Measurements from ENCODE around the gene MCU. TPM values are rescaled to one million over a fixed set of nuclear protein-coding genes. Genes with fewer than 3 reads are reported as not detected.

Gene MCU
- total and polyA plus RNA-seq, 2 of the 8 experiments (the other 6 are each of a cell fraction or from before 2014, with no cell fraction given): 51.6 to 62.2 TPM

- peak overlapping the region; percentile 79; the same call in 1 of the 2 replicates for H3K27ac ChIP-seq (ENCODE audit: low read depth, low read length)
- peaks cover 17 to 39% (median 29%) of the 10 kb centered on the region in 4 experiments for H3K4me1 ChIP-seq (replicated peaks in 1 of 4; ENCODE audit: control insufficient read depth in 3 of 4, insufficient read depth in 4 of 4, low read length in 3 of 4)
- no peaks in the 10 kb centered on the region for H3K36me3 ChIP-seq (ENCODE audit: control insufficient read depth in 2 of 4, insufficient read depth in 4 of 4, low read length in 3 of 4)
- H3K27me3 ChIP-seq (replicated peaks in 1 of 4; ENCODE audit: control insufficient read depth in 3 of 4, extremely low read depth in 1 of 4, insufficient read depth in 3 of 4, low read length in 3 of 4): no peaks in the 10 kb centered on the region
- H2AFZ ChIP-seq (ENCODE audit: low read length): no peak overlapping the region
- H3K79me1 ChIP-seq (ENCODE audit: low read depth, low read length): peaks cover 2% of the 10 kb centered on the region; the same call in 1 of the 2 replicates
- FAIRE-seq (peak; percentile 55), DNase-seq (ENCODE audit: low read depth in 1 of 2, low spot score in 2 of 2) (peak in 1 of 2 experiments; percentile 19)
- H3K9ac ChIP-seq (replicated peaks in 1 of 4; ENCODE audit: extremely low read depth in 1 of 4, low read depth in 3 of 4, low read length in 3 of 4): peak overlapping the region in 2 of 4 experiments; percentile 13 to 31; a peak in 1 of 7 replicates
- peak overlapping the region in 2 of 4 experiments; percentile 3 to 46; a peak in 2 of 8 replicates for H3K4me3 ChIP-seq (ENCODE audit: extremely low read depth in 1 of 4, insufficient read depth in 2 of 4, low read depth in 3 of 4, low read length in 4 of 4)
- peak overlapping the region; percentile 79 for H2BK5ac ChIP-seq (ENCODE audit: low read depth, low read length)
- WGBS, 2 experiments (ENCODE audit: extremely low coverage in 1 of 2, insufficient coverage in 1 of 2, insufficient read length in 1 of 2, insufficient replicate concordance in 2 of 2, low coverage in 1 of 2, low lambda C conversion rate in 2 of 2, missing lambda C conversion rate in 1 of 2): 7% methylated on average over 7 of the region's 7 CpGs; no CpG with 5 or more reads in 1 of the 2 experiments
- H3K23me2 ChIP-seq (ENCODE audit: low read depth, low read length): no peaks in the 10 kb centered on the region
- no peak overlapping the region; the same call in 1 of the 2 replicates for H3K18ac ChIP-seq (ENCODE audit: extremely low read depth, low read length)
- H2AK5ac ChIP-seq (ENCODE audit: low read depth, low read length): no peak overlapping the region
- TF ChIP-seq SP4 (IDR thresholded peaks at IDR 0.05; ENCODE audit: low read length) (no peak), ASH2L (IDR thresholded peaks at IDR 0.05; ENCODE audit: low read length) (peak; percentile 54), EP300 (IDR thresholded peaks at IDR 0.05; ENCODE audit: borderline replicate concordance in 1 of 2, low read depth in 2 of 2, low read length in 2 of 2) (no peak), ATF2 (IDR thresholded peaks at IDR 0.05; ENCODE audit: low read length) (peak; percentile 60; the same call in 1 of the 2 replicates), YY1 (IDR thresholded peaks at IDR 0.05; ENCODE audit: low read depth, low read length) (peak; percentile 87), BRCA1 (IDR thresholded peaks at IDR 0.05; ENCODE audit: low read depth, low read length) (no peak), EZH2 (IDR thresholded peaks at IDR 0.05; ENCODE audit: low read depth, low read length, severe bottlenecking) (no peak)
- peak overlapping the region; percentile 52 to 62 for H3K4me2 ChIP-seq (ENCODE audit: insufficient read depth in 1 of 2, low read depth in 2 of 2, low read length in 2 of 2)
- H3K23ac ChIP-seq (ENCODE audit: insufficient read length): no peak overlapping the region
- H3K56ac ChIP-seq (replicated peaks; ENCODE audit: insufficient read length, low read depth, low read length): no peak overlapping the region
- ChIA-PET CTCF (ENCODE audit: partially characterized antibody) (interaction anchor here (1.2 to 1.9 kb wide), 6 partner anchors 17 to 295 kb away, joined by 3 to 5 read pairs (median 4); no protein-coding TSS in a partner anchor), POLR2A (ENCODE audit: partially characterized antibody) (interaction anchor here (0.9 to 1.4 kb wide), 8 partner anchors 9 to 65 kb away, joined by 3 to 4 read pairs (median 3); partner anchors contain the start of gene MCU)
- no peak overlapping the region for H2BK20ac ChIP-seq (ENCODE audit: low read length)
- no peak overlapping the region for H3K14ac ChIP-seq (ENCODE audit: insufficient read length)
- H4K20me1 ChIP-seq (replicated peaks in 1 of 2; ENCODE audit: control insufficient read depth in 1 of 2, insufficient read depth in 2 of 2, low read length in 2 of 2): no peaks in the 10 kb centered on the region
- peak overlapping the region; percentile 56; the same call in 1 of the 2 replicates for H2BK12ac ChIP-seq (ENCODE audit: low read depth, low read length)
- H3K9me3 ChIP-seq (ENCODE audit: insufficient read depth in 2 of 2, low read depth in 1 of 2, low read length in 1 of 2): no peaks in the 10 kb centered on the region
- H3K79me2 ChIP-seq (ENCODE audit: control insufficient read depth in 1 of 2, insufficient read depth in 2 of 2, low read length in 2 of 2): peaks cover 0 to 61% of the 10 kb centered on the region in 2 experiments; a peak in 2 of 4 replicates
- H2BK120ac ChIP-seq (replicated peaks; ENCODE audit: low read depth, low read length): no peak overlapping the region
- H2BK15ac ChIP-seq (ENCODE audit: low read length): no peak overlapping the region
- no peak overlapping the region for H4K91ac ChIP-seq (replicated peaks; ENCODE audit: insufficient read length, low read length)
- H4K8ac ChIP-seq (ENCODE audit: extremely low read depth, insufficient read depth, low read length): no peak overlapping the region
- H3K4ac ChIP-seq (replicated peaks; ENCODE audit: insufficient read length, low read depth, low read length): no peak overlapping the region
- H4K5ac ChIP-seq (ENCODE audit: insufficient read length, low read depth, low read length): peak overlapping the region; percentile 33
These were observed 64.9 kb downstream of the MCU start for GRCh38 chr10:72756674-72757385.
